Measurements from ENCODE around the gene GSDMA.

- no peak for TF ChIP-seq EP300 (IDR thresholded peaks at IDR 0.05)
- TF ChIP-seq, protein P1, sequence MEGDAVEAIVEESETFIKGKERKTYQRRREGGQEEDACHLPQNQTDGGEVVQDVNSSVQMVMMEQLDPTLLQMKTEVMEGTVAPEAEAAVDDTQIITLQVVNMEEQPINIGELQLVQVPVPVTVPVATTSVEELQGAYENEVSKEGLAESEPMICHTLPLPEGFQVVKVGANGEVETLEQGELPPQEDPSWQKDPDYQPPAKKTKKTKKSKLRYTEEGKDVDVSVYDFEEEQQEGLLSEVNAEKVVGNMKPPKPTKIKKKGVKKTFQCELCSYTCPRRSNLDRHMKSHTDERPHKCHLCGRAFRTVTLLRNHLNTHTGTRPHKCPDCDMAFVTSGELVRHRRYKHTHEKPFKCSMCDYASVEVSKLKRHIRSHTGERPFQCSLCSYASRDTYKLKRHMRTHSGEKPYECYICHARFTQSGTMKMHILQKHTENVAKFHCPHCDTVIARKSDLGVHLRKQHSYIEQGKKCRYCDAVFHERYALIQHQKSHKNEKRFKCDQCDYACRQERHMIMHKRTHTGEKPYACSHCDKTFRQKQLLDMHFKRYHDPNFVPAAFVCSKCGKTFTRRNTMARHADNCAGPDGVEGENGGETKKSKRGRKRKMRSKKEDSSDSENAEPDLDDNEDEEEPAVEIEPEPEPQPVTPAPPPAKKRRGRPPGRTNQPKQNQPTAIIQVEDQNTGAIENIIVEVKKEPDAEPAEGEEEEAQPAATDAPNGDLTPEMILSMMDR (IDR thresholded peaks at IDR 0.05), result no peak
- TF ChIP-seq POLR2A (IDR thresholded peaks at IDR 0.05; ENCODE audit: low read depth), result no peak
- no peak for TF ChIP-seq POLR2AphosphoS5 (IDR thresholded peaks at IDR 0.05)
Measured at GRCh38 chr17:39963829-39964228, 1.0 kb downstream of the GSDMA start.
